NB4 (cell line): ENCODE measurements around the gene OTOF.

Source experiments
- CTCF ChIP-seq: IDR thresholded peaks from one replicate; pipeline ENCODE4 v1.5.1; 2012; ENCODE audit warnings: low read depth, low read length
- MAX ChIP-seq: IDR thresholded peaks from 2 replicates; pipeline ENCODE4 v1.6.1; 2011; ENCODE audit warnings: low read depth, low read length
- MYC ChIP-seq: IDR thresholded peaks from 2 replicates; pipeline ENCODE4 v1.6.1; 2011; ENCODE audit warnings: low read depth, low read length
- POLR2A ChIP-seq: IDR thresholded peaks from 2 replicates; pipeline ENCODE4 v1.6.1; 2011; ENCODE audit warnings: mild to moderate bottlenecking; ENCODE audit not compliant: insufficient read length; ENCODE audit errors: extremely low read depth

DNA sequence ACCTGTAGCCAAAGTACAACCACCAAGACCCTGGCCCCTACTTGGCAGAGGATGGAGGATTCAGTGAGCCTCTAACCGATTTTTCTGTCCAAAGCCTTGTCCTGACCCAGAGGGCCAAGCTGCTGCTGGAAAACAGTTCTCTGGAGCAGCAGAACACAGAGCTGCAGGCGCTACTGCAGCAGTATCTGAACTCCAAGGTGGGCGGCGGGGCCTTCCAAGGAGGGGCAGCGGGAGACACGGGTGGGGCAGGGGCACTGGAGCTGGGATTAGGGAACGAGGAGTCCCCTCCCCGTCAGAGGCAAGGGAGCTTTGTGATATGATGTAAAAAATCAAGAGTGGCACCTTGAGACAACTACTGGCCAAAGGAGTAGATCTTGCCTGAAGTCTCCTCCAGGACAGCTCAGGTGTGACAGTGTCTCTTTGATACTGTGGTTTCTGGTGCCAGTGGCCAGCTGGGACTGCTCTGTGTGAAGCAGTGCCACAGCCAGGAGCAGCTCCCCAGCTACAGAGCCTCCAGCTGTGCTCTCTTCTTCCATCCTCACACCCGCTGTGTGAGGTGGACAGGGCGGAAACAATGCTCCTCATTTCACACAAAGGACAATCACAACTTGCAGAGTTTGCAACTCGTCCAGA is 22.8 kb downstream of the OTOF start:
- TF ChIP-seq CTCF = no peak
- no peak for TF ChIP-seq POLR2A
- TF ChIP-seq MYC = no peak
- no peak for TF ChIP-seq MAX
